Neural progenitor cell (in vitro differentiated cells): Measurements from ENCODE around the gene SNRNP25.

Source experiments
- CTCF ChIP-seq: fragments of 200-600 bp; sonication (generic); IDR thresholded peaks from 2 replicates; pipeline ENCODE4 v1.5.1; 2017; ENCODE audit warnings: antibody characterized with exemption, mild to moderate bottlenecking
- EZH2 ChIP-seq: fragments of 200-600 bp; sonication (generic); IDR thresholded peaks from 2 replicates; pipeline ENCODE4 v1.6.1; 2017; ENCODE audit warnings: antibody characterized with exemption, mild to moderate bottlenecking, moderate library complexity

GRCh38 chr16:64914-65255 is 11.3 kb downstream of the SNRNP25 start:
- TF ChIP-seq CTCF (no peak), EZH2 (no peak)
